Rectal smooth muscle tissue (tissue), 1 donor: ENCODE results near the gene RGL2.
"Not testable (repeated sequence)": the region's sequence is repeated elsewhere in the genome, so short reads cannot be mapped to it uniquely, and the experiment has no call there.

Experiments
- H3K27ac ChIP-seq: one replicate; pipeline ENCODE4 v1.7.0; 2013; ENCODE audit warnings: low read depth, low read length, inconsistent platforms
- H3K27me3 ChIP-seq: one replicate; pipeline ENCODE4 v1.7.0; 2013; ENCODE audit warnings: low read length; ENCODE audit not compliant: control insufficient read depth, insufficient read depth
- H3K36me3 ChIP-seq: one replicate; pipeline ENCODE4 v1.7.0; 2013; ENCODE audit warnings: low read length; ENCODE audit not compliant: control insufficient read depth, insufficient read depth
- H3K4me1 ChIP-seq: one replicate; pipeline ENCODE4 v1.7.0; 2013; ENCODE audit warnings: low read length; ENCODE audit not compliant: control insufficient read depth, insufficient read depth
- H3K4me3 ChIP-seq: one replicate; pipeline ENCODE4 v1.7.0; 2013; ENCODE audit warnings: low read length
- H3K9ac ChIP-seq: one replicate; pipeline ENCODE4 v1.7.0; 2013; ENCODE audit warnings: low read length

Gene RGL2

DNA sequence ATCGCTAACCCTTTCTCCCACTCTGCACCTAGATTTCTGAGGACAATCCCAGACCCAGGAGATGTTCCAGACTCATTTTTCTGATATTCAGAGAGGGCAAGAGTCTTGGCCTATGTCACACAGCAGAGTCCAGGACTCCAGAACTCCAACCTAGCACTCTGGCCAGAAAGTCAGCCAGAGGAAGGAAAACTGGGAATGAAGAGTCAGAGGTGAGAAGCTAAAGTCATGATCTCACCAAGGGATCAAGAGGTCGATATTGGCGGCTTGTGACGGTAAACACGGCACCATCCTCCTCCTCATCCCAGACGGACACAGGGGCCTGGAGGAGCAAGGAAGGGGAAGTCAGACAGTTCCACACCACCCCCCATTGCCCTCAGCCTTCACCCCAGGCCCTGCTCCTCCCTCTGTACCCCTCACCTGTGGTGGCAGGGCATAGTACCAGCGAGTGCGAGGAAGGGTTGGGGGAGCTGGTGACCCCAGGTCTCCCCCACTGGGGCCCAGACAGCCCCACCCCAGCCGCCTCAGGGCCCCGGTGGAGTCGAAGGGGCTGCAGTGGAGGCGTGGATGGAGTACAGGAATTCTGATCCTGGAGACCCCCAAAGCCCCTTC lies 1.8 kb downstream of the RGL2 start:
- Histone ChIP-seq H3K9ac (no peak overlapping the region), H3K27me3 (no peaks in the 10 kb centered on the region), H3K36me3 (peaks cover 18% of the 10 kb centered on the region), H3K4me1 (peaks cover 5% of the 10 kb centered on the region), H3K4me3 (peak overlapping the region; percentile 56), H3K27ac (no peak overlapping the region)

DNA sequence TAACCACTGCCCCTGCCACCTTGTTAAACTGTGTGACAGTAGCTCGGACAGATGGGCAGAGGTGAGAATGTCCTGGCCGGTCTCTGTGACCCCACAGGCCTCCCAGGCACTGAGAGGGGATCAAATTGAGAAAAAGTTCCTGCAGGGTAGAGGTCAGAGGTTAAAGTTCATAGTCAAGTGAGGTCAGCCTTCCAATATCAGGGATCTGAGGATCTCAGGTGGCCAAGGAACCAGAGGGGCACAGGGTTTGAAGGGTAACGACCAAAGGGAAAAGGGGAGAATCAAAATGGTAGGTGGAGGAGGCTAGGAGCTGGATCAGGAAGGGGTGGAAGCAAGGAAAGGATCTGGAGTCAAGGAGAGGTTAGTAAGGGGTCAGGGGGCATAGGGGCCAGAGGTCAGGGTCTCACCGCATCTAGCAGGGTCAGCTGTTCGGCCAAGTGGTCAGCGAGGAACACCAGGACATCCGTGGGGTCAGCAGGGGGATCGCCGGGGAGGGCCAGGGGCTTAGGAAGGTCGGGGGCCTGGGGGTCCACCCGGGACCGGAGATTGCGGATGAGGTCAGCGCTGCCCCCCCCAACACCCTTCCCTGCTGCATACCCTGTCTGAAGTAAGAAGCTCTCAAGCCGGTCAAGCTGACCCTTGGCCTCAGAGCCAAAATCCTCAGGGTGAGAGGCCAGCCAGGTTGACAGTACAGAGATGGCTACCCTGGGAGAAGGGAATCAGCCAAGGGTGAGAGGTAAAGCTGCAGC lies 2.9 kb downstream of the RGL2 start:
- Histone ChIP-seq H3K27ac (no peak overlapping the region), H3K27me3 (no peaks in the 10 kb centered on the region), H3K4me1 (peaks cover 5% of the 10 kb centered on the region), H3K36me3 (peaks cover 18% of the 10 kb centered on the region), H3K9ac (no peak overlapping the region), H3K4me3 (no peak overlapping the region)

- peaks cover 13% of the 10 kb centered on the region for H3K4me1 ChIP-seq
- H3K27me3 ChIP-seq: no peaks in the 10 kb centered on the region
- H3K27ac ChIP-seq: no peak overlapping the region
- no peak overlapping the region for H3K9ac ChIP-seq
- H3K4me3 ChIP-seq: no peak overlapping the region
- peaks cover 18% of the 10 kb centered on the region for H3K36me3 ChIP-seq
Measured at GRCh38 chr6:33294086-33294823, 4.5 kb downstream of the RGL2 start.

GRCh38 chr6:33292996-33293682 lies 5.6 kb downstream of the RGL2 start:
- peaks cover 18% of the 10 kb centered on the region for H3K36me3 ChIP-seq
- H3K27ac ChIP-seq: no peak overlapping the region
- H3K4me1 ChIP-seq: peaks cover 19% of the 10 kb centered on the region
- no peak overlapping the region for H3K9ac ChIP-seq
- H3K4me3 ChIP-seq: no peak overlapping the region
- no peaks in the 10 kb centered on the region for H3K27me3 ChIP-seq

GRCh38 chr6:33290459-33290858 lies 8.3 kb downstream of the RGL2 start:
- peaks cover 20% of the 10 kb centered on the region for H3K36me3 ChIP-seq
- no peak overlapping the region for H3K9ac ChIP-seq
- H3K4me1 ChIP-seq: peaks cover 18% of the 10 kb centered on the region
- peak overlapping the region; percentile 66 for H3K4me3 ChIP-seq
- no peaks in the 10 kb centered on the region for H3K27me3 ChIP-seq
- no peak overlapping the region for H3K27ac ChIP-seq

DNA sequence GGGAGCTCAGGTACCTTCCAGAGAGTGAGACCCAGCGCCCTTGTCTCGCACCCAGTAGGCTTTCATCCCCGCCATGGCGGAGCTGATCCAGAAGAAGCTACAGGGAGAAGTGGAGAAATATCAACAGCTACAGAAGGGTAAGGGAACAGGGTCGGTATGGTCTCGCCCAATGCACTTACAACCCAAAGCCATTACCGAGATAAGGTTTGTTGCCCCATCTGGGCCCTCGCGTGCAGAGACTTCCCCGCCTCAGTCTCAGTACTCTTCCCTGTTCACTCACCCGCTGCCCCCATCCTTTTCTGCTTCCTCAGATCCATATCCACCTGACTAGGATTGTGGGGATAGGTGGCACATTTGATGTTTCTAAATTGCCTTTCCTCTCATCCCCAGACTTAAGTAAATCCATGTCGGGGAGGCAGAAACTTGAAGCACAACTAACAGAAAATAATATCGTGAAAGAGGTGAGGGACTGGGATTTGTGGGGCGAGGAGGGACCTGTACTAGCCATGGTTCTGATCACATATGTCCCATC lies 8.9 kb downstream of the RGL2 start:
- H3K27ac ChIP-seq: peak overlapping the region; percentile 65
- H3K36me3 ChIP-seq: peaks cover 20% of the 10 kb centered on the region
- H3K4me3 ChIP-seq: peak overlapping the region; percentile 66
- no peaks in the 10 kb centered on the region for H3K27me3 ChIP-seq
- H3K4me1 ChIP-seq: peaks cover 18% of the 10 kb centered on the region
- H3K9ac ChIP-seq: peak overlapping the region; percentile 36

GRCh38 chr6:33288921-33289783 lies 9.6 kb downstream of the RGL2 start, which contains the start of the genes PFDN6 and WDR46:
PFDN6 (plus strand) TSS chr6:33289601; CDS start chr6:33289857, 256 bp downstream.
WDR46 (minus strand) TSS chr6:33289239; CDS start chr6:33289170, 69 bp downstream.
- Histone ChIP-seq H3K9ac (peak within 1 kb of the TSS; percentile 40), H3K4me3 (peak within 1 kb of the TSS; percentile 66), H3K4me1 (peaks cover 18% of the 10 kb centered on the region), H3K27ac (peak within 1 kb of the TSS; percentile 65), H3K36me3 (peaks cover 19% of the 10 kb centered on the region), H3K27me3 (no peaks in the 10 kb centered on the region)

- peak overlapping the region; percentile 66 for H3K4me3 ChIP-seq
- peaks cover 11% of the 10 kb centered on the region for H3K36me3 ChIP-seq
- peaks cover 18% of the 10 kb centered on the region for H3K4me1 ChIP-seq
- peak overlapping the region; percentile 13 for H3K9ac ChIP-seq
- no peaks in the 10 kb centered on the region for H3K27me3 ChIP-seq
- H3K27ac ChIP-seq: peak overlapping the region; percentile 65
Measured at GRCh38 chr6:33288141-33288920, 10.4 kb downstream of the RGL2 start.

GRCh38 chr6:33286946-33287914 lies 11.5 kb downstream of the RGL2 start:
- peaks cover 18% of the 10 kb centered on the region for H3K4me1 ChIP-seq
- H3K36me3 ChIP-seq: peaks cover 11% of the 10 kb centered on the region
- H3K27ac ChIP-seq: no peak overlapping the region
- no peak overlapping the region for H3K4me3 ChIP-seq
- no peak overlapping the region for H3K9ac ChIP-seq
- H3K27me3 ChIP-seq: no peaks in the 10 kb centered on the region

DNA sequence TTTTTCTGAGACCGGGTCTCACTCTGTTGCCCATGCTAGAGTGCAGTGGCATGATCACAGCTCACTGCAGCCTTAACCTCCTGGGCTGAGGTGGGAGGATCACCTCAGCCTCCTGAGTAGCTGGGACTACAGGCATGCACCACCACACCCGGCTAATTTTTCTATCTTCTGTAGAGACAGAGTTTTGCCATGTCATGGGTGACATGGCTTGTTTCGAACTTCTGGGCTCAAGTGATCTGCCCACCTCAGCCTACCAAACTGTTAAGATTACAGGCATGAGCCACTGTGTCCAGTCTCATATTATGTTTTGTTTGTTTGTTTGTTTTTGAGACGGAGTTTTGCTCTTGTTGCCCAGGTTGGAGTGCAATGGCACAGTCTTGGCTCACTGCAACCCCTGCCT lies 13.5 kb downstream of the RGL2 start:
- peaks cover 16% of the 10 kb centered on the region for H3K4me1 ChIP-seq
- H3K4me3 ChIP-seq, H3K27ac ChIP-seq, H3K36me3 ChIP-seq, H3K27me3 ChIP-seq, H3K9ac ChIP-seq: not testable (repeated sequence)
